ENCODE results near the gene NUF2. TPM values are rescaled to one million over a fixed set of nuclear protein-coding genes. Genes with fewer than 3 reads are reported as not detected.
"Not testable (repeated sequence)": the region's sequence is repeated elsewhere in the genome, so short reads cannot be mapped to it uniquely, and the experiment has no call there.

Gene NUF2
- total RNA-seq, 1 donor from 2014 or later, result 1.0 TPM

GRCh38 chr1:163331116-163331515 is 9.4 kb downstream of the NUF2 start:
- no peak overlapping the region for H3K9ac ChIP-seq (ENCODE audit: low read depth in 1 of 3, low read length in 3 of 3)
- H3K27me3 ChIP-seq (ENCODE audit: control insufficient read depth in 3 of 3, insufficient read depth in 3 of 3, low read length in 3 of 3), result no peaks in the 10 kb centered on the region
- no peaks in the 10 kb centered on the region for H3K36me3 ChIP-seq (ENCODE audit: control insufficient read depth in 3 of 3, insufficient read depth in 3 of 3, low read length in 3 of 3)

GRCh38 chr1:163335216-163335615 is 13.5 kb downstream of the NUF2 start:
- no peaks in the 10 kb centered on the region for H3K36me3 ChIP-seq (ENCODE audit: control insufficient read depth in 3 of 3, insufficient read depth in 3 of 3, low read length in 3 of 3)

More at GRCh38 chr1:163331116-163331515, 9.4 kb downstream of the NUF2 start:
- Histone ChIP-seq H3K4me3 (ENCODE audit: low read length in 3 of 3) (no peak overlapping the region), H3K4me1 (ENCODE audit: control insufficient read depth in 3 of 3, insufficient read depth in 3 of 3, low read length in 3 of 3) (no peaks in the 10 kb centered on the region), H3K9me3 (ENCODE audit: control insufficient read depth in 3 of 3, low read length in 3 of 3) (no peaks in the 10 kb centered on the region), H3K27ac (ENCODE audit: low read depth, low read length) (no peak overlapping the region)

GRCh38 chr1:163337631-163338030 is 15.9 kb downstream of the NUF2 start:
- no peak overlapping the region for H3K27ac ChIP-seq (ENCODE audit: low read depth, low read length)
- H3K9me3 ChIP-seq (ENCODE audit: control insufficient read depth in 3 of 3, low read length in 3 of 3), result no peaks in the 10 kb centered on the region
- H3K4me3 ChIP-seq (ENCODE audit: low read length in 3 of 3), result no peak overlapping the region
- no peaks in the 10 kb centered on the region for H3K27me3 ChIP-seq (ENCODE audit: control insufficient read depth in 3 of 3, insufficient read depth in 3 of 3, low read length in 3 of 3)
- no peak overlapping the region for H3K9ac ChIP-seq (ENCODE audit: low read depth in 1 of 3, low read length in 3 of 3)
- no peaks in the 10 kb centered on the region for H3K4me1 ChIP-seq (ENCODE audit: control insufficient read depth in 3 of 3, insufficient read depth in 3 of 3, low read length in 3 of 3)
- H3K36me3 ChIP-seq (ENCODE audit: control insufficient read depth in 3 of 3, insufficient read depth in 3 of 3, low read length in 3 of 3), result no peaks in the 10 kb centered on the region

More at GRCh38 chr1:163335216-163335615, 13.5 kb downstream of the NUF2 start:
- Histone ChIP-seq H3K27me3 (ENCODE audit: control insufficient read depth in 3 of 3, insufficient read depth in 3 of 3, low read length in 3 of 3) (no peaks in the 10 kb centered on the region), H3K9me3 (ENCODE audit: control insufficient read depth in 3 of 3, low read length in 3 of 3) (no peaks in the 10 kb centered on the region), H3K27ac (ENCODE audit: low read depth, low read length) (no peak overlapping the region), H3K9ac (ENCODE audit: low read depth in 1 of 3, low read length in 3 of 3) (no peak overlapping the region), H3K4me3 (ENCODE audit: low read length in 3 of 3) (no peak overlapping the region), H3K4me1 (ENCODE audit: control insufficient read depth in 3 of 3, insufficient read depth in 3 of 3, low read length in 3 of 3) (no peaks in the 10 kb centered on the region)

GRCh38 chr1:163346326-163346870 is 24.6 kb downstream of the NUF2 start:
- no peaks in the 10 kb centered on the region for H3K4me1 ChIP-seq (ENCODE audit: control insufficient read depth in 3 of 3, insufficient read depth in 3 of 3, low read length in 3 of 3)
- H3K36me3 ChIP-seq (ENCODE audit: control insufficient read depth in 3 of 3, insufficient read depth in 3 of 3, low read length in 3 of 3), result no peaks in the 10 kb centered on the region

GRCh38 chr1:163347106-163347505 is 25.4 kb downstream of the NUF2 start:
- Histone ChIP-seq H3K9me3 (ENCODE audit: control insufficient read depth in 3 of 3, low read length in 3 of 3) (no peaks in the 10 kb centered on the region), H3K27ac (ENCODE audit: low read depth, low read length) (no peak overlapping the region), H3K9ac (ENCODE audit: low read depth in 1 of 3, low read length in 3 of 3) (no peak overlapping the region), H3K4me3 (ENCODE audit: low read length in 3 of 3) (no peak overlapping the region), H3K4me1 (ENCODE audit: control insufficient read depth in 3 of 3, insufficient read depth in 3 of 3, low read length in 3 of 3) (no peaks in the 10 kb centered on the region), H3K27me3 (ENCODE audit: control insufficient read depth in 3 of 3, insufficient read depth in 3 of 3, low read length in 3 of 3) (no peaks in the 10 kb centered on the region), H3K36me3 (ENCODE audit: control insufficient read depth in 3 of 3, insufficient read depth in 3 of 3, low read length in 3 of 3) (no peaks in the 10 kb centered on the region)

More at GRCh38 chr1:163346326-163346870, 24.6 kb downstream of the NUF2 start:
- H3K9ac ChIP-seq (ENCODE audit: low read depth in 1 of 3, low read length in 3 of 3), result no peak overlapping the region
- no peaks in the 10 kb centered on the region for H3K27me3 ChIP-seq (ENCODE audit: control insufficient read depth in 3 of 3, insufficient read depth in 3 of 3, low read length in 3 of 3)
- H3K27ac ChIP-seq (ENCODE audit: low read depth, low read length), result no peak overlapping the region
- H3K9me3 ChIP-seq (ENCODE audit: control insufficient read depth in 3 of 3, low read length in 3 of 3), result no peaks in the 10 kb centered on the region
- H3K4me3 ChIP-seq (ENCODE audit: low read length in 3 of 3), result no peak overlapping the region

- H3K36me3 ChIP-seq (ENCODE audit: control insufficient read depth in 3 of 3, insufficient read depth in 3 of 3, low read length in 3 of 3), result no peaks in the 10 kb centered on the region
- no peaks in the 10 kb centered on the region for H3K27me3 ChIP-seq (ENCODE audit: control insufficient read depth in 3 of 3, insufficient read depth in 3 of 3, low read length in 3 of 3)
Measured at GRCh38 chr1:163351912-163352311, 30.2 kb downstream of the NUF2 start.

GRCh38 chr1:163357378-163357777 is 35.6 kb downstream of the NUF2 start:
- no peak overlapping the region for H3K9ac ChIP-seq (ENCODE audit: low read depth in 1 of 3, low read length in 3 of 3)
- H3K4me1 ChIP-seq (ENCODE audit: control insufficient read depth in 3 of 3, insufficient read depth in 3 of 3, low read length in 3 of 3), result no peaks in the 10 kb centered on the region
- no peaks in the 10 kb centered on the region for H3K27me3 ChIP-seq (ENCODE audit: control insufficient read depth in 3 of 3, insufficient read depth in 3 of 3, low read length in 3 of 3)
- H3K4me3 ChIP-seq (ENCODE audit: low read length in 3 of 3), result no peak overlapping the region
- H3K36me3 ChIP-seq (ENCODE audit: control insufficient read depth in 3 of 3, insufficient read depth in 3 of 3, low read length in 3 of 3), result no peaks in the 10 kb centered on the region
- no peaks in the 10 kb centered on the region for H3K9me3 ChIP-seq (ENCODE audit: control insufficient read depth in 3 of 3, low read length in 3 of 3)
- no peak overlapping the region for H3K27ac ChIP-seq (ENCODE audit: low read depth, low read length)

More at GRCh38 chr1:163351912-163352311, 30.2 kb downstream of the NUF2 start:
- no peak overlapping the region for H3K4me3 ChIP-seq (ENCODE audit: low read length in 3 of 3)
- no peak overlapping the region for H3K9ac ChIP-seq (ENCODE audit: low read depth in 1 of 3, low read length in 3 of 3)
- no peak overlapping the region for H3K27ac ChIP-seq (ENCODE audit: low read depth, low read length)
- H3K9me3 ChIP-seq (ENCODE audit: control insufficient read depth in 3 of 3, low read length in 3 of 3), result no peaks in the 10 kb centered on the region
- H3K4me1 ChIP-seq (ENCODE audit: control insufficient read depth in 3 of 3, insufficient read depth in 3 of 3, low read length in 3 of 3), result no peaks in the 10 kb centered on the region

- not testable (repeated sequence) for H3K27ac ChIP-seq (ENCODE audit: low read depth, low read length); H3K4me1 ChIP-seq (ENCODE audit: control insufficient read depth in 3 of 3, insufficient read depth in 3 of 3, low read length in 3 of 3); H3K27me3 ChIP-seq (ENCODE audit: control insufficient read depth in 3 of 3, insufficient read depth in 3 of 3, low read length in 3 of 3); H3K4me3 ChIP-seq (ENCODE audit: low read length in 3 of 3); H3K9me3 ChIP-seq (ENCODE audit: control insufficient read depth in 3 of 3, low read length in 3 of 3); H3K36me3 ChIP-seq (ENCODE audit: control insufficient read depth in 3 of 3, insufficient read depth in 3 of 3, low read length in 3 of 3); H3K9ac ChIP-seq (ENCODE audit: low read depth in 1 of 3, low read length in 3 of 3)
Measured at GRCh38 chr1:163358172-163358571, 36.4 kb downstream of the NUF2 start.

GRCh38 chr1:163361123-163361934 is 39.6 kb downstream of the NUF2 start:
- H3K27ac ChIP-seq (ENCODE audit: low read depth, low read length), result no peak overlapping the region
- no peaks in the 10 kb centered on the region for H3K4me1 ChIP-seq (ENCODE audit: control insufficient read depth in 3 of 3, insufficient read depth in 3 of 3, low read length in 3 of 3)
- H3K9me3 ChIP-seq (ENCODE audit: control insufficient read depth in 3 of 3, low read length in 3 of 3), result no peaks in the 10 kb centered on the region
- H3K27me3 ChIP-seq (ENCODE audit: control insufficient read depth in 3 of 3, insufficient read depth in 3 of 3, low read length in 3 of 3), result no peaks in the 10 kb centered on the region
- H3K4me3 ChIP-seq (ENCODE audit: low read length in 3 of 3), result no peak overlapping the region
- no peak overlapping the region for H3K9ac ChIP-seq (ENCODE audit: low read depth in 1 of 3, low read length in 3 of 3)
- H3K36me3 ChIP-seq (ENCODE audit: control insufficient read depth in 3 of 3, insufficient read depth in 3 of 3, low read length in 3 of 3), result no peaks in the 10 kb centered on the region

GRCh38 chr1:163365186-163365585 is 43.4 kb downstream of the NUF2 start:
- Histone ChIP-seq H3K9ac (ENCODE audit: low read depth in 1 of 3, low read length in 3 of 3) (no peak overlapping the region), H3K4me3 (ENCODE audit: low read length in 3 of 3) (no peak overlapping the region), H3K27ac (ENCODE audit: low read depth, low read length) (no peak overlapping the region), H3K4me1 (ENCODE audit: control insufficient read depth in 3 of 3, insufficient read depth in 3 of 3, low read length in 3 of 3) (no peaks in the 10 kb centered on the region), H3K9me3 (ENCODE audit: control insufficient read depth in 3 of 3, low read length in 3 of 3) (no peaks in the 10 kb centered on the region), H3K27me3 (ENCODE audit: control insufficient read depth in 3 of 3, insufficient read depth in 3 of 3, low read length in 3 of 3) (no peaks in the 10 kb centered on the region), H3K36me3 (ENCODE audit: control insufficient read depth in 3 of 3, insufficient read depth in 3 of 3, low read length in 3 of 3) (no peaks in the 10 kb centered on the region)

Measured in skeletal muscle tissue (tissue), 4 donors.